HCT116 (cell line): Measurements from ENCODE around the gene CLTC. TPM values are rescaled to one million over a fixed set of nuclear protein-coding genes. Genes with fewer than 3 reads are reported as not detected.

Source experiments
- ATAC-seq: fragments of 200-7000 bp; cut with Tn5 transposase; 2 replicates; pipeline ENCODE4 v1.9.1; 2020; ENCODE audit warnings: mild to moderate bottlenecking, moderate library complexity
- BruUV-seq: library from RNA; stranded (reverse); fragments of 400-500 nt; replicated peaks from 2 replicates; lab custom pipeline; 2021; lab: Mats Ljungman, UMichigan
- CTCF ChIA-PET: fragments of 300-600 bp; sonication (Branson Sonifier 250); formaldehyde crosslinking; loops from one replicate; lab custom pipeline; 2021; ENCODE audit warnings: antibody characterized with exemption; lab: Charles Lee
- POLR2A ChIA-PET: fragments of 300-600, 350-600 bp; sonication (Branson Sonifier 250); formaldehyde crosslinking; loops from one replicate; lab custom pipeline; 2021; ENCODE audit warnings: antibody characterized with exemption; lab: Charles Lee
- RAD21 ChIA-PET, 2 experiments: fragments of 300-600 bp; sonication (Branson Sonifier 250); formaldehyde crosslinking; loops; one replicate each; lab custom pipeline; 2023; ENCODE audit warnings: low total read pairs in 2 of 2; ENCODE audit not compliant: uncharacterized antibody in 2 of 2, unreplicated experiment in 2 of 2, low non-redundant PET in 1 of 2; lab: Charles Lee
- DNase-seq: peaks from one replicate; pipeline ENCODE4 v3.0.0-alpha.2; 2010; ENCODE audit warnings: low read depth, low spot score
- H2AFZ ChIP-seq: fragments of 200-600 bp; shearing (Covaris generic), sonication (generic); 2 replicates; pipeline ENCODE4 v1.6.1; 2017; ENCODE audit warnings: low read depth, mixed run types, mixed read lengths, antibody characterized with exemption, low read length; ENCODE audit not compliant: poor library complexity, severe bottlenecking
- H3K27ac ChIP-seq: 2 replicates; pipeline ENCODE4 v1.5.1; 2012; ENCODE audit warnings: low read depth, low read length
- H3K27me3 ChIP-seq: fragments of 200-600 bp; sonication (generic); 2 replicates; pipeline ENCODE4 v1.6.1; 2016; ENCODE audit warnings: mixed run types, low read length, mixed read lengths; ENCODE audit not compliant: insufficient read depth
- H3K36me3 ChIP-seq, 2 experiments: fragments of 200-500 bp in 1 of 2; fragments of 200-600 bp in 1 of 2; sonication (Bioruptor generic) in 1 of 2; sonication (generic) in 1 of 2; 2 replicates each; pipeline versions ENCODE4 v1.5.1 to v1.6.1; 2014 to 2016; ENCODE audit warnings: low read length in 2 of 2, inconsistent platforms in 1 of 2, mixed read lengths in 1 of 2, mixed run types in 1 of 2; ENCODE audit not compliant: insufficient read depth in 2 of 2, control insufficient read depth in 1 of 2
- H3K4me1 ChIP-seq, 2 experiments: fragments of 200-600 bp in 1 of 2; sonication (generic) in 1 of 2; 2 replicates each; pipeline versions ENCODE4 v1.5.1 to v1.6.1; 2012 to 2017; ENCODE audit warnings: low read length in 2 of 2, inconsistent platforms in 1 of 2, mild to moderate bottlenecking in 1 of 2, mixed read lengths in 1 of 2, mixed run types in 1 of 2, moderate library complexity in 1 of 2; ENCODE audit not compliant: insufficient read depth in 2 of 2, control insufficient read depth in 1 of 2
- H3K4me2 ChIP-seq: fragments of 200-600 bp; sonication (generic); 2 replicates; pipeline ENCODE4 v1.6.1; 2017; ENCODE audit warnings: mixed run types, low read length, mixed read lengths
- H3K4me3 ChIP-seq, 2 experiments: fragments of 200-600 bp in 1 of 2; sonication (generic) in 1 of 2; replicated peaks in 1 of 2; 2 replicates each; pipeline ENCODE4 v1.5.1; 2011 to 2016; ENCODE audit warnings: low read length in 2 of 2, control low read depth in 1 of 2, low read depth in 1 of 2, mild to moderate bottlenecking in 1 of 2, mixed read lengths in 1 of 2, mixed run types in 1 of 2
- H3K79me2 ChIP-seq: fragments of 200-600 bp; sonication (generic); 2 replicates; pipeline ENCODE4 v1.6.1; 2017; ENCODE audit warnings: mild to moderate bottlenecking, mixed run types, low read length, moderate library complexity, mixed read lengths; ENCODE audit not compliant: insufficient read depth
- H3K9ac ChIP-seq: fragments of 200-600 bp; sonication (generic); 2 replicates; pipeline ENCODE4 v1.6.1; 2016; ENCODE audit warnings: low read length, mixed read lengths
- H3K9me2 ChIP-seq: fragments of 200-600 bp; sonication (generic), shearing (Covaris generic); 2 replicates; pipeline ENCODE4 v1.6.1; 2017; ENCODE audit warnings: mixed run types, mild to moderate bottlenecking, moderate library complexity; ENCODE audit not compliant: insufficient read depth
- H3K9me3 ChIP-seq, 2 experiments: fragments of 200-500 bp in 1 of 2; fragments of 200-600 bp in 1 of 2; sonication (Bioruptor generic) in 1 of 2; sonication (generic) in 1 of 2; 2 replicates each; pipeline ENCODE4 v1.6.1; 2014 to 2017; ENCODE audit warnings: low read length in 2 of 2, mixed read lengths in 2 of 2, inconsistent platforms in 1 of 2, low read depth in 1 of 2, mild to moderate bottlenecking in 1 of 2, mixed run types in 1 of 2, moderate library complexity in 1 of 2; ENCODE audit not compliant: control insufficient read depth in 1 of 2, insufficient read depth in 1 of 2
- H4K20me1 ChIP-seq: fragments of 200-600 bp; sonication (generic), shearing (Covaris generic); 2 replicates; pipeline ENCODE4 v1.6.1; 2017; ENCODE audit warnings: mixed run types, mild to moderate bottlenecking, moderate library complexity; ENCODE audit not compliant: insufficient read depth
- CEBPB ChIP-seq: IDR thresholded peaks from 2 replicates; pipeline ENCODE4 v1.6.1; 2012; ENCODE audit warnings: low read depth
- CTCF ChIP-seq, 3 experiments: fragments of 200-600 bp in 1 of 3; sonication (generic) in 1 of 3; IDR thresholded peaks in 2 of 3; conservative IDR thresholded peaks in 1 of 3; 2 replicates each; pipeline ENCODE4 v1.5.1; 2012 to 2017; ENCODE audit warnings: low read depth in 2 of 3, low read length in 2 of 3, antibody characterized with exemption in 1 of 3, borderline replicate concordance in 1 of 3, control low read depth in 1 of 3, mild to moderate bottlenecking in 1 of 3, mixed read lengths in 1 of 3, mixed run types in 1 of 3, moderate library complexity in 1 of 3; ENCODE audit not compliant: insufficient read depth in 1 of 3
- EGR1 ChIP-seq: IDR thresholded peaks from 2 replicates; pipeline ENCODE4 v1.6.1; 2012; ENCODE audit warnings: low read depth
- ELF1 ChIP-seq: IDR thresholded peaks from 2 replicates; pipeline ENCODE4 v1.6.1; 2012; ENCODE audit warnings: low read depth, borderline replicate concordance
- EZH2 ChIP-seq: fragments of 200-600 bp; sonication (generic); IDR thresholded peaks from 2 replicates; pipeline ENCODE4 v1.6.1; 2017; ENCODE audit warnings: antibody characterized with exemption, mixed run types
- EZH2phosphoT487 ChIP-seq: fragments of 200-600 bp; IDR thresholded peaks from 2 replicates; pipeline ENCODE4 v1.6.1; 2018; ENCODE audit warnings: antibody characterized with exemption, borderline replicate concordance
- JUND ChIP-seq: IDR thresholded peaks from 2 replicates; pipeline ENCODE4 v1.6.1; 2012
- POLR2A ChIP-seq: IDR thresholded peaks from 2 replicates; pipeline ENCODE4 v1.7.0; 2011; ENCODE audit warnings: borderline replicate concordance; ENCODE audit not compliant: insufficient read depth, insufficient read length; ENCODE audit errors: extremely low read depth
- POLR2AphosphoS5 ChIP-seq: IDR thresholded peaks from 2 replicates; pipeline ENCODE4 v1.6.1; 2011; ENCODE audit warnings: mild to moderate bottlenecking, low read depth, low read length, moderate library complexity
- RAD21 ChIP-seq: IDR thresholded peaks from 2 replicates; pipeline ENCODE4 v1.6.1; 2012; ENCODE audit warnings: low read depth, mild to moderate bottlenecking
- REST ChIP-seq: IDR thresholded peaks from 2 replicates; pipeline ENCODE4 v1.6.1; 2012; ENCODE audit warnings: low read depth
- SIN3A ChIP-seq: IDR thresholded peaks from 2 replicates; pipeline ENCODE4 v1.6.1; 2012; ENCODE audit warnings: low read depth
- SP1 ChIP-seq: IDR thresholded peaks from 2 replicates; pipeline ENCODE4 v1.6.1; 2012; ENCODE audit warnings: low read depth
- SRF ChIP-seq: IDR thresholded peaks from 2 replicates; pipeline ENCODE4 v1.6.1; 2012; ENCODE audit warnings: low read depth
- TCF7L2 ChIP-seq: IDR thresholded peaks from 2 replicates; pipeline ENCODE4 v1.7.0; 2011; ENCODE audit warnings: borderline replicate concordance, inconsistent platforms; ENCODE audit not compliant: insufficient read depth, insufficient read length; ENCODE audit errors: extremely low read depth
- ZFX ChIP-seq: fragments of 450-650 bp; IDR thresholded peaks from 2 replicates; pipeline ENCODE4 v1.6.1; 2017
- ZNF274 ChIP-seq: fragments of 200-500 bp; sonication (Bioruptor generic); IDR thresholded peaks from 2 replicates; pipeline ENCODE4 v1.6.1; 2014; ENCODE audit warnings: mild to moderate bottlenecking, low read depth, low read length, inconsistent platforms
- intact Hi-C: fragments of 100-400 bp; cut with micrococcal nuclease; formaldehyde crosslinking; loops from 2 replicates; pipeline ENCODE4 v1.10.0; 2022
- total RNA-seq: library from RNA; stranded (reverse); gene quantifications from one replicate; pipeline ENCODE4 v1.2.1, GENCODE V29; 2021; ENCODE audit not compliant: unreplicated experiment
- TF ChIP-seq, protein P1 (sequence below): IDR thresholded peaks from 2 replicates; pipeline ENCODE4 v1.6.1; 2012
- TF ChIP-seq, protein P2 (sequence below): IDR thresholded peaks from 2 replicates; pipeline ENCODE4 v1.6.1; 2011; ENCODE audit warnings: mild to moderate bottlenecking, low read length, moderate library complexity; ENCODE audit not compliant: insufficient replicate concordance; ENCODE audit errors: extremely low read depth
- TF ChIP-seq, protein P3 (sequence below): IDR thresholded peaks from 2 replicates; pipeline ENCODE4 v1.6.1; 2012

Gene CLTC
- total RNA-seq, 1 experiment from 2014 or later: 351 TPM

- CTCF ChIA-PET: no interaction called here
- TF ChIP-seq, protein P1, sequence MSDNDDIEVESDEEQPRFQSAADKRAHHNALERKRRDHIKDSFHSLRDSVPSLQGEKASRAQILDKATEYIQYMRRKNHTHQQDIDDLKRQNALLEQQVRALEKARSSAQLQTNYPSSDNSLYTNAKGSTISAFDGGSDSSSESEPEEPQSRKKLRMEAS: no peak
- no peak for TF ChIP-seq JUND
- TF ChIP-seq CEBPB: no peak
- TF ChIP-seq POLR2A: no peak
- TF ChIP-seq ZFX: no peak
- TF ChIP-seq CTCF (IDR thresholded peaks at IDR 0.05 in 2 of 3, conservative IDR thresholded peaks at IDR 0.05 in 1 of 3; ENCODE audit: borderline replicate concordance in 1 of 3, insufficient read depth in 1 of 3, low read depth in 2 of 3, low read length in 2 of 3): no peak
- no peak for TF ChIP-seq EGR1
- no peak for TF ChIP-seq EZH2phosphoT487
- TF ChIP-seq SRF: no peak
- TF ChIP-seq POLR2AphosphoS5: no peak
- no peak for TF ChIP-seq ELF1
- no peak for TF ChIP-seq REST
- no peak for TF ChIP-seq SP1
- no peak for TF ChIP-seq ZNF274
- TF ChIP-seq TCF7L2: no peak
- TF ChIP-seq, protein P2, sequence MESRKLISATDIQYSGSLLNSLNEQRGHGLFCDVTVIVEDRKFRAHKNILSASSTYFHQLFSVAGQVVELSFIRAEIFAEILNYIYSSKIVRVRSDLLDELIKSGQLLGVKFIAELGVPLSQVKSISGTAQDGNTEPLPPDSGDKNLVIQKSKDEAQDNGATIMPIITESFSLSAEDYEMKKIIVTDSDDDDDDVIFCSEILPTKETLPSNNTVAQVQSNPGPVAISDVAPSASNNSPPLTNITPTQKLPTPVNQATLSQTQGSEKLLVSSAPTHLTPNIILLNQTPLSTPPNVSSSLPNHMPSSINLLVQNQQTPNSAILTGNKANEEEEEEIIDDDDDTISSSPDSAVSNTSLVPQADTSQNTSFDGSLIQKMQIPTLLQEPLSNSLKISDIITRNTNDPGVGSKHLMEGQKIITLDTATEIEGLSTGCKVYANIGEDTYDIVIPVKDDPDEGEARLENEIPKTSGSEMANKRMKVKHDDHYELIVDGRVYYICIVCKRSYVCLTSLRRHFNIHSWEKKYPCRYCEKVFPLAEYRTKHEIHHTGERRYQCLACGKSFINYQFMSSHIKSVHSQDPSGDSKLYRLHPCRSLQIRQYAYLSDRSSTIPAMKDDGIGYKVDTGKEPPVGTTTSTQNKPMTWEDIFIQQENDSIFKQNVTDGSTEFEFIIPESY: no peak
- TF ChIP-seq RAD21: no peak
- TF ChIP-seq EZH2: no peak
- TF ChIP-seq, protein P3, sequence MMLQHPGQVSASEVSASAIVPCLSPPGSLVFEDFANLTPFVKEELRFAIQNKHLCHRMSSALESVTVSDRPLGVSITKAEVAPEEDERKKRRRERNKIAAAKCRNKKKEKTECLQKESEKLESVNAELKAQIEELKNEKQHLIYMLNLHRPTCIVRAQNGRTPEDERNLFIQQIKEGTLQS: no peak
- TF ChIP-seq SIN3A: no peak
- H3K4me1 ChIP-seq: peaks cover 25 to 50% of the 10 kb centered on the region in 2 experiments
- no peak overlapping the region for H2AFZ ChIP-seq
- no peak overlapping the region for H3K4me2 ChIP-seq
- H3K4me3 ChIP-seq: no peak overlapping the region
- peaks cover 92% of the 10 kb centered on the region for H3K79me2 ChIP-seq
- H3K9me2 ChIP-seq: no peaks in the 10 kb centered on the region
- POLR2A ChIA-PET: no interaction called here
- intact Hi-C loops: no loop called here
- H3K9ac ChIP-seq: no peak overlapping the region
- BruUV-seq: no TSS peak
- DNase-seq (no peak), ATAC-seq (no peak)
- H3K36me3 ChIP-seq: peaks cover 78 to 81% of the 10 kb centered on the region in 2 experiments
- no peaks in the 10 kb centered on the region for H3K27me3 ChIP-seq
- RAD21 ChIA-PET: no interaction called here
- peaks cover 4% of the 10 kb centered on the region; the same call in 1 of the 2 replicates for H4K20me1 ChIP-seq
- peak overlapping the region; percentile 2; the same call in 1 of the 2 replicates for H3K27ac ChIP-seq
- H3K9me3 ChIP-seq: no peaks in the 10 kb centered on the region
Measured at GRCh38 chr17:59666235-59666634, 46.5 kb downstream of the CLTC start.
